ENCODE results near the gene HMG20A. TPM values are rescaled to one million over a fixed set of nuclear protein-coding genes. Genes with fewer than 3 reads are reported as not detected.

The HMG20A gene
- polyA plus RNA-seq, 1 donor from 2014 or later = 34.2 TPM

- Mint-ChIP-seq H3K27me3 (no peaks in the 10 kb centered on the region), H3K4me1 (peaks cover 0 to 4% (median 3%) of the 10 kb centered on the region in 3 donors), H3K36me3 (peaks cover 21% of the 10 kb centered on the region), H3K4me3 (no peak overlapping the region), H3K9me3 (no peaks in the 10 kb centered on the region), H3K27ac (no peak overlapping the region)
Measured at GRCh38 chr15:77468896-77469295, 48.2 kb downstream of the HMG20A start.

- Mint-ChIP-seq H3K27ac (no peak overlapping the region), H3K36me3 (peaks cover 22% of the 10 kb centered on the region)
Measured at GRCh38 chr15:77470235-77470634, 49.5 kb downstream of the HMG20A start.

GRCh38 chr15:77473328-77473727, 52.6 kb downstream of the HMG20A start:
- Mint-ChIP-seq H3K4me3 (no peak overlapping the region), H3K9me3 (no peaks in the 10 kb centered on the region), H3K27ac (no peak overlapping the region), H3K27me3 (no peaks in the 10 kb centered on the region), H3K4me1 (peaks cover 0 to 3% (median 0%) of the 10 kb centered on the region in 3 donors), H3K36me3 (peaks cover 22% of the 10 kb centered on the region)

More at GRCh38 chr15:77470235-77470634, 49.5 kb downstream of the HMG20A start:
- Mint-ChIP-seq H3K4me3 (no peak overlapping the region), H3K4me1 (peaks cover 0 to 4% (median 4%) of the 10 kb centered on the region in 3 donors), H3K27me3 (no peaks in the 10 kb centered on the region), H3K9me3 (no peaks in the 10 kb centered on the region)

- Mint-ChIP-seq H3K9me3 (no peaks in the 10 kb centered on the region), H3K4me3 (no peak overlapping the region), H3K27ac (peak overlapping the region in 1 of 3 donors; percentile 41), H3K27me3 (no peaks in the 10 kb centered on the region), H3K36me3 (peaks cover 13% of the 10 kb centered on the region), H3K4me1 (peaks cover 0 to 3% (median 0%) of the 10 kb centered on the region in 3 donors)
Measured at GRCh38 chr15:77474310-77474988, 53.8 kb downstream of the HMG20A start.

- Mint-ChIP-seq H3K36me3 (peaks cover 13% of the 10 kb centered on the region), H3K9me3 (no peaks in the 10 kb centered on the region), H3K27ac (no peak overlapping the region), H3K27me3 (no peaks in the 10 kb centered on the region), H3K4me3 (no peak overlapping the region), H3K4me1 (peaks cover 0 to 3% (median 0%) of the 10 kb centered on the region in 3 donors)
Measured at GRCh38 chr15:77475001-77475400, 54.3 kb downstream of the HMG20A start.

GRCh38 chr15:77475898-77476297, 55.2 kb downstream of the HMG20A start:
- H3K4me3 Mint-ChIP-seq = no peak overlapping the region
- no peaks in the 10 kb centered on the region for H3K27me3 Mint-ChIP-seq
- H3K36me3 Mint-ChIP-seq = peaks cover 13% of the 10 kb centered on the region
- no peak overlapping the region for H3K27ac Mint-ChIP-seq
- peaks cover 0 to 3% (median 0%) of the 10 kb centered on the region in 3 donors for H3K4me1 Mint-ChIP-seq
- H3K9me3 Mint-ChIP-seq = no peaks in the 10 kb centered on the region

- Mint-ChIP-seq H3K36me3 (peaks cover 11% of the 10 kb centered on the region), H3K4me3 (no peak overlapping the region), H3K4me1 (peaks cover 0 to 3% (median 0%) of the 10 kb centered on the region in 3 donors)
Measured at GRCh38 chr15:77476995-77477394, 56.3 kb downstream of the HMG20A start.

GRCh38 chr15:77478051-77478450, 57.4 kb downstream of the HMG20A start:
- Mint-ChIP-seq H3K4me3 (no peak overlapping the region), H3K4me1 (peaks cover 0 to 3% (median 0%) of the 10 kb centered on the region in 3 donors), H3K9me3 (no peaks in the 10 kb centered on the region), H3K27me3 (no peaks in the 10 kb centered on the region), H3K27ac (no peak overlapping the region), H3K36me3 (peaks cover 11% of the 10 kb centered on the region)

More at GRCh38 chr15:77476995-77477394, 56.3 kb downstream of the HMG20A start:
- Mint-ChIP-seq H3K9me3 (no peaks in the 10 kb centered on the region), H3K27me3 (no peaks in the 10 kb centered on the region), H3K27ac (no peak overlapping the region)

- Mint-ChIP-seq H3K4me3 (no peak overlapping the region), H3K4me1 (peaks cover 0 to 3% (median 0%) of the 10 kb centered on the region in 3 donors), H3K27ac (peak overlapping the region in 1 of 3 donors; percentile 29), H3K36me3 (peaks cover 11% of the 10 kb centered on the region), H3K27me3 (no peaks in the 10 kb centered on the region), H3K9me3 (no peaks in the 10 kb centered on the region)
Measured at GRCh38 chr15:77479015-77479414, 58.3 kb downstream of the HMG20A start.

GRCh38 chr15:77480859-77481633, 60.4 kb downstream of the HMG20A start:
- H3K36me3 Mint-ChIP-seq = peaks cover 12% of the 10 kb centered on the region
- no peak overlapping the region for H3K27ac Mint-ChIP-seq
- H3K4me3 Mint-ChIP-seq = no peak overlapping the region
- no peaks in the 10 kb centered on the region for H3K27me3 Mint-ChIP-seq
- H3K4me1 Mint-ChIP-seq = peaks cover 0 to 4% (median 0%) of the 10 kb centered on the region in 3 donors
- H3K9me3 Mint-ChIP-seq = no peaks in the 10 kb centered on the region

- H3K9me3 Mint-ChIP-seq = no peaks in the 10 kb centered on the region
Measured at GRCh38 chr15:77481670-77482069, 61.0 kb downstream of the HMG20A start.

GRCh38 chr15:77482570-77482969, 61.9 kb downstream of the HMG20A start:
- Mint-ChIP-seq H3K27ac (no peak overlapping the region), H3K27me3 (no peaks in the 10 kb centered on the region), H3K9me3 (no peaks in the 10 kb centered on the region), H3K36me3 (peaks cover 8% of the 10 kb centered on the region), H3K4me1 (peaks cover 6 to 13% (median 10%) of the 10 kb centered on the region in 3 donors), H3K4me3 (no peak overlapping the region)

More at GRCh38 chr15:77481670-77482069, 61.0 kb downstream of the HMG20A start:
- H3K4me1 Mint-ChIP-seq = peaks cover 0 to 6% (median under 1%) of the 10 kb centered on the region in 3 donors
- no peak overlapping the region for H3K4me3 Mint-ChIP-seq
- peaks cover 12% of the 10 kb centered on the region for H3K36me3 Mint-ChIP-seq
- H3K27ac Mint-ChIP-seq = no peak overlapping the region
- no peaks in the 10 kb centered on the region for H3K27me3 Mint-ChIP-seq

GRCh38 chr15:77483425-77484140, 62.9 kb downstream of the HMG20A start:
- Mint-ChIP-seq H3K27me3 (no peaks in the 10 kb centered on the region), H3K4me1 (peaks cover 6 to 13% (median 10%) of the 10 kb centered on the region in 3 donors), H3K27ac (no peak overlapping the region), H3K36me3 (peaks cover 4% of the 10 kb centered on the region), H3K9me3 (no peaks in the 10 kb centered on the region), H3K4me3 (no peak overlapping the region)

- H3K27ac Mint-ChIP-seq = peak overlapping the region in 1 of 3 donors; percentile 14
- H3K9me3 Mint-ChIP-seq = no peaks in the 10 kb centered on the region
- peaks cover 4% of the 10 kb centered on the region for H3K36me3 Mint-ChIP-seq
Measured at GRCh38 chr15:77484994-77485393, 64.3 kb downstream of the HMG20A start.

More at GRCh38 chr15:77484994-77485393, 64.3 kb downstream of the HMG20A start:
- Mint-ChIP-seq H3K4me3 (no peak overlapping the region), H3K27me3 (no peaks in the 10 kb centered on the region), H3K4me1 (peaks cover 6 to 15% (median 10%) of the 10 kb centered on the region in 3 donors)

Data from IgD-negative memory B cell (primary cell).